HL-60 (cell line): Measurements from ENCODE around the gene TMEM141.

ENCODE experiments used
- CTCF ChIP-seq: IDR thresholded peaks from one replicate; pipeline ENCODE4 v1.5.1; 2011; ENCODE audit warnings: low read length, control low read depth, inconsistent platforms; ENCODE audit not compliant: insufficient read depth
- GABPA ChIP-seq: IDR thresholded peaks from 2 replicates; pipeline ENCODE4 v1.6.1; 2012; ENCODE audit warnings: low read depth
- POLR2AphosphoS5 ChIP-seq: IDR thresholded peaks from 2 replicates; pipeline ENCODE4 v1.6.1; 2012; ENCODE audit warnings: low read depth
- REST ChIP-seq: IDR thresholded peaks from 2 replicates; pipeline ENCODE4 v1.6.1; 2012; ENCODE audit warnings: low read depth; ENCODE audit not compliant: insufficient replicate concordance

- no peak for TF ChIP-seq CTCF
- no peak for TF ChIP-seq GABPA
- no peak for TF ChIP-seq REST
- TF ChIP-seq POLR2AphosphoS5 = no peak
These were observed 4.7 kb upstream of the TMEM141 start for GRCh38 chr9:136786451-136786850.
